ENCODE data around the gene PPP1R12A.
"Not testable (repeated sequence)": the region's sequence is repeated elsewhere in the genome, so short reads cannot be mapped to it uniquely, and the experiment has no call there.

PPP1R12A gene

DNA sequence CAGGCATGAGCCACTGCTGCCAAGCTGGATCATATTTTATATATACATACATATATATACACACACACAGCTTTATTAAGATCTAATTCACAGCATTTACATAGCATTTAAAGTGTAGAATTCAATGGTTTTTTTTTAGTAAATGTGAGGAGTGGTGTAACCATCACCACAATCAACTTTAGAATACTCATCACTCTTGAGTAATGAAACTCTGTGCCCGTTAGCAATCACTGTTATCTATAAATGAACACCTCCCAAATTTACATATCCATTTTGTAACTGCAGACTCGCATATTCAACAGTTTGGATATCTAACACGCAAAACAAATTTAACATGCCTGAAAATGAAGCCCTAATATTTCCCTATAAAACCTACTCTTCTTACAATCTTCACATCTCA is 90.9 kb downstream of the PPP1R12A start:
- no peak for DNase-seq (ENCODE audit: low read depth in 2 of 2, low spot score in 1 of 2)

DNA sequence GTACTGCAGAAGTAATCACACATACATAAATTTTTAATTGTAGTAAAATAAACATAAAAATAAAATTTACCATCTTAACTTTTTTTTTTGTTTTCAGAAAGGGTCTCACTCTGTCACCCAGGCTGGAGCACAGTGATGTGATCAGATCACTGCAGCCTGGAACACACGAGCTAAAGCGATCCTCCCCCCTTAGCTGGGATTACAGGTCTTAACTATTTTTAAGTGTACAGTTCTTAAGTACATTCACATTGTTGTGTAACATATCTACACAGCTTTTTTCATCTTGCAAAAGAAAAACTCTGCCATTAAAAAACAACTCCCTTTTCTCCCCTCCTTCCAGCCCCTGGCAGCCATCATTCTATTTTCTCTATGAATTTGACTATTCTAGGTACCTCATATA is 92.3 kb downstream of the PPP1R12A start:
- DNase-seq (ENCODE audit: low read depth in 2 of 2, low spot score in 1 of 2): no peak

DNA sequence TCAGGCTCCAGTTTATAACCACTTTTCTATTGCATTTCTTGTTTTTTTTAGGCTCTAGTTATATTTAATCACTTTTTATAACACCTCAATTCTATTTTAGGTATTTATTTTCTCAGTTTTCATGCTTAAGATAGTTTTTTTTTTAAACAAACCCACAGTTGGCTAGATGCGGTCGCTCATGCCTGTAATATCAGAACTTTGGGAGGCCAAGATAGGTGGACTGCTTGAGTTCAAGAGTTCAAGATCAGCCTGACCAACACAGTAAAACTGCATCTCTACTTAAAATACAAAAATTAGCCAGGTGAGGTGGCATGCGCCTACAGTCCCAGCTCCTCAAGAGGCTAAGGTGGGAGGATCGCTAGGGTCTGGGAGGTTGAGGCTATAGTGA is 93.0 kb downstream of the PPP1R12A start:
- no peak for DNase-seq (ENCODE audit: low read depth in 2 of 2, low spot score in 1 of 2)

DNA sequence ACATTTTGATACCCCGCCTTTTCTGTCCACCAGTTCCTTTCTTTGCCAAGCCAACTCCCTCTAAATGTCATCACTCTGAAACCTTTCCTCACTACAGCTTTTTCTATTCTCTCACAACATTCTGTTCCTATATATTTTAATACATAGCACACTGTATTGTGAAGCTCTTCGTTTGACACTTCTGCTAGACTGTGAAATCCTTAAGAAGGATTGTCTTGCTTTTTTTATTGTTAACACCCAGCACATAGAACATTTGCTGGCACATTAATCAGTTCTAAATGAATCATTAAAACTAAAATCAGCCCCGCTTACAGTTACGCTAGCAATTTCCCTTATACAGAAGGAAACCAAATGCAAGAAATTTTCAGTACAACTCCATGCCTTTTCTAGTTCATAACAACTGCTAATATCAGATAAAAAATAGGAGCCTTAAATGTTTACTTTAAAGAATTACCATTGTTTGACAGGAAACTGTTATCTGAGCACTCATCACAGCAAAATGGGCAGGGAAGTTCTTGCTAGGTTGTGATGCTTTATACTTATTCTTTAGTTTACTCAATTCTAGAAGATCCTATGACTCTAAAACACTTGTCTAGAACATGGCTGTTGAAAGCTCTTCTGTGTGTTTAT is 93.5 kb downstream of the PPP1R12A start:
- no peak for DNase-seq (ENCODE audit: low read depth in 2 of 2, low spot score in 1 of 2)

DNA sequence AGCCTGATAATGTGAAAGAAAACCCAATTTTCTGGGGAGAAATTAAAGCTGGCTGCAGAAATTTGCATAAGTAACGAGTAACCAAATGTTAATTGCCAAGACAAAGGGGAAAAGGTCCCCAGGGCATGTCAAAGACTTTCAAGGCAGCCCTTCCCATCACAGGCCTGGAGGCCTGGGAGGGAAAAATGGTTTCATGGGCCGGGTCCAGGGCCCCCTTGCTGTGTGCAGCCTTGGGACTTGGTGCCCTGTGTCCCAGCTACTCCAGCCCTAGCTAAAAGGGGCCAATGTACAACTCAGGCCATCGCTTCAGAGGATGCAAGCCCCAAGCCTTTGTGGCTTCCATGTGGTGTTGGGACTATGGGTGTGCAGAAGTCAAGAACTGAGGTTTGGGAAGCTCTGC is 96.5 kb downstream of the PPP1R12A start:
- DNase-seq (ENCODE audit: low read depth in 2 of 2, low spot score in 1 of 2): no peak

DNA sequence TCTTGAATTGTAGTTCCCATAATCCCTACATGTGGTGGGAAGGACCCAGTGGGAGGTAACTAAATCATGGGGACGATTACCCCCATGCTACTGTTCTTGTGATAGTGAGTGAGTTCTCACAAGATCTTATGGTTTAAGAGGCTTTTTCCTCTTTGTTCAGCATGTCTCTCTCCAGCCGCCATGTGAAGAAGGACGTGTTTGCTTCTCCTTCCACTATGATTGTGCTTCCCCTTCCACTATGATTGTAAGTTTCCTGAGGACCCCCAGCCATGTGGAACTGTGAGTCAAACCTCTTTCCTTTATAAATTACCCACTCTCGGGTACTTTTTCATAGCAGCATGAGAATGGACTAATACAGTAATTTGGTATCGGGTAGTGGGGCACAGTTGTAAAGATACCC is 97.3 kb downstream of the PPP1R12A start:
- DNase-seq (ENCODE audit: low read depth in 2 of 2, low spot score in 1 of 2): no peak

DNA sequence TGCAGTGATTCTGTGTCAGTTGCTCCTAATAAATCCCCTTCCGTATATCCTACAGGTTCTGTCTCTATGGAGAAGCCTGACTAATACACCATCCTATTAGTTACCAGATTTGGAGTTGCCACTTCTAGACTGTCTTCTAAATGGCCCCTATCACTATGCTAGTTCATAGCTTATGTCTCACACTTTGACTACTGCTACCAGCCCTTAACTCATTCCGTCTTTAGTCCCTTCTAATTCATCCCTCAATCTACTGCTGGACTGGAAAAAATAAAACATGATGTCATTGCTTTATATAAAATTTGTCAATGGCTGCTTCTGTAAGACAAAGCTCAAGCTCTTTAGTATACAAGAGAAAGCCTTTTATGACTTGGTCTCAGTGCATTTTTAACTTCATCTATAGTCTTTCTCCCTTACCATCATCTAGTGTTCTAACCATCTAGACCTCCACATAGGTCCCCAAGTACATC is 99.5 kb downstream of the PPP1R12A start:
- DNase-seq (ENCODE audit: low read depth in 2 of 2, low spot score in 1 of 2): no peak

DNA sequence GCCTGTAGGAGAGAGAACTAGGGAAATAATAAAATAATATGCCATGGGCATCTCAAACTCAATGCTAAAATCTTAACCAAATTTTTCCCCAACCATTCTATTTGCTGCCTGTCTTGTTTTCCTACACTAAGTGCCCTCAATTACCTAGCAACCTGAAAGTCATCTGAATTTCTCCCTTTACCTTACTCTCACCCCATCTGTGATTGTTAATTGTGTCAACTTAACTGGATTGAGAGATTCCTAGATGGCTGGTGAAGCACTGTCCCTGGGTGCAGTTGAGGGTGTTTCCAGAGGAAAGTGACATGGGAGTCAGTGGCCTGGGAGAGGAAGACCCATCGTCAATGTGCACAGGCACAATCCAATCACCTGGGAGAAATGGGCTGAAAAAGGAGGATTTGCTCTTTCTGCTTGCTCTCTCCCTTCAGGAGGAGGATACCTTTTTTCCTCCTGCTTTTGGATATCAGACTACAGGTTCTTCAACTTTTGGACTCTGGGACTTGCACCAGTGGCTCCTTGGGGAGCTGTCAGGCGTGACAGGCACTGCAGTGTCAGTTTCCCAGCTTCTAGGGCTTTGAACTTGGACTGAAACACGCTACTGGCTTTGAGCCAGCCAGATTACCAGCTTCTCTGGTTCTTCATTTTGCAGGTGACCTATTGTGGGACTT is 100.1 kb downstream of the PPP1R12A start:
- DNase-seq (ENCODE audit: low read depth in 2 of 2, low spot score in 1 of 2): no peak

DNA sequence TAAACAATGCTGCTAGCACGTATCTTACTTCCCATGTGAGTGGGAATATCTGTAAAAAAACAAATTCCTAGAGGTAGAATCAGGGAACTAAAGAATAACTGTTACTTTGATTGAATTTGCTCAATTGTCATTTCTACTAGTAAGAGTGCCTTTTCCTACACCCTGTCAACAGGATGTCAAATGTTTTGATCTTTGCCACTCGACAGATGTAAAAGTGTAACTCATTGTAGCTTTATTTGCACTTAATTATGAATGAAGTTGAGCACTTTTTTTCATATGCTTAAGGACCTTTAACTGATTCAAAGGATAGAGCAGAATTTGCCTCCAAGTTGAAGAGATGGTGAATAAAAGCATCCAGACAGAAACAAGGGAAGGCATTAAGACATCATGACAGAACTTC is 104.5 kb downstream of the PPP1R12A start:
- DNase-seq (ENCODE audit: low read depth in 2 of 2, low spot score in 1 of 2): no peak

DNA sequence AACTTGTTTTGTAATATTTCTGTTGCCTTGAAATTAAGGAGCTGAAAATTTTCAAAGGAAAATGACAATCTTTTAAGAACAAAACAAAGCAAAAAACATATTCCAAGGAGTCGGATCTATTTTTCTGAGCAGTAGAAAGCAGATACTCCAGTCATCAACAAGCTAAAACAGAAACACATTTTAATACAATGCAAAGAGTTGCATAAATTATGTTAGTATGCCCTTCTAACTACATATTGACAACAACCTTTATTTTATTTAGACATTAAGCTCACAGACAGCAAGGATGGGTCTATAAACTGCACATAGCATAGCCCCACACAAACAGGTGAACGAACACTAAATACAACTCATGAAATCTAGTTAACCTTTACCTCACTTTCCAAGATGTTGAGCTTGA is 106.0 kb downstream of the PPP1R12A start:
- no peak for DNase-seq (ENCODE audit: low read depth in 2 of 2, low spot score in 1 of 2)

DNA sequence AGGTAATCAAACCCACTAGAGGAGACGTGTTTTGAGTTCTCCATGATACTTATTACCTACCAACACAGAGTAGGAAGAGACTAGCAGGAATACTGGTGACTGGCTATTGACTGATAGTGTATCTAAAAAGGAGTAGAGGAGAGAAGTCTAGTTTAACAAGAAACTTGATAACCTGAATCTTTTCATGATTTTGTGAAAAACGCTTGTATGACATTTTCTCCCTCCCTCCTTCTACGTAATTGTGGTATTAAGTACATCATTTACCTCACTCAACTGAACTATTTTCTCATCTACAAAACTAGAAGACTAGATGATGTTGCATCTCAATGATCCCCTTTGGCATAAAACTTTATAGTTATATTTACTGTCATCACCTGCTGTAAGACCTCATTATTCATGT is 107.4 kb downstream of the PPP1R12A start:
- DNase-seq (ENCODE audit: low read depth in 2 of 2, low spot score in 1 of 2): no peak

DNA sequence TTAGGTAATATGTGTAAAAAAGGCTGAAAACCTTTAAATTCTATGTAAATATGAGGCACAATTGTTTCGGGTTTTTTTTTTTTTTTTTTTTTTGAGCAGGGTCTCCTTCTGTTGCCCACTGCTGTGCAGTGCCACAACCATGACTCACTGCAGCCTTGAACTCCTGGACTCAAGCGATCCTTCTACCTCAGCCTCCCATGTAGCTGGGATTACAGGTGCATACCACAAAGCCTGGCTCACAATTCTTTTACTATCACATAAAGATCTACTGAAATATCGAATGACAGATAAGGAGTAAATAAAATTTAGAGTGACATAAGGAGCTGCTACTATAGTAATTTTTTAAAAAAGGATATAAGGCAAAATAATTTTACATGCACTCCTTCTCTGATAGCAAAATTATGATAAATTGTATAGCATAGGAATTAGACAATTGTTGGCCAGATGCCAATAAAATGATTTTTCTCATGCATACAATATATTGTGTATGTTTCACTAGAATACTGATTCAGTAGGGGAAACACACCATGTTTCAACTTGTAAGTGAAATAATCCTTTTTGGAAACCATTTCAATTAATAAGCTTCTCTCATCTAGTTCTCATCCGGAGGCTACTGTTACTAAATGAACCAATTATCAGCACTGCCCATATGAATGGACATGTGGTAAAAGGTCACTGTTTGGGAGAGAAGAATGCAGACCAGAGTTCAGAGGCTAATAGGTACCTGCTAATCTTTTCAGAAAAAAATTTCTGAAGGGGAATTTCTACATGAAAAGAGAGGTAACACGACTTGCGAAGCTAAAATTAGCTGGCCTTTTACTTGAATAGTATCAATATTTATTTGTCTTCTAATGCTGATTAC is 108.4 kb downstream of the PPP1R12A start:
- DNase-seq (ENCODE audit: low read depth in 2 of 2, low spot score in 1 of 2): no peak

DNA sequence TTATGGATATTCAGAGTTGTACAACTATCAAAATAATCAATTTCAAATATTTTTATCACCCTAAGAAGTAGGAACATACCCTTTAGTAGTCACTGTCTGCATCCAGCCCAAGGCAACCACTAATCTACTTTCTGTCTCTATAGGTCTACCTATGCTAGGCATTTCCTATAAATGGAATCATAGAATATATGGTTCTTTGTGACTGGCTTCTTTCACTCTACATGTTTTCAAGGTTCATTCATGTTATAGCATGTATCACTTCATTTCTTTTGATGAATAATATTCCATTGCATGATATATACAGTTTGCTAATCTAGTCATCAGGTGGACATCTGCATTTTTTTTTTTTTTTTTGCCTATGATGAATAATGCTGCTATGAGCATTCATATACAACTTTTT is 112.4 kb downstream of the PPP1R12A start:
- no peak for DNase-seq (ENCODE audit: low read depth in 2 of 2, low spot score in 1 of 2)

DNA sequence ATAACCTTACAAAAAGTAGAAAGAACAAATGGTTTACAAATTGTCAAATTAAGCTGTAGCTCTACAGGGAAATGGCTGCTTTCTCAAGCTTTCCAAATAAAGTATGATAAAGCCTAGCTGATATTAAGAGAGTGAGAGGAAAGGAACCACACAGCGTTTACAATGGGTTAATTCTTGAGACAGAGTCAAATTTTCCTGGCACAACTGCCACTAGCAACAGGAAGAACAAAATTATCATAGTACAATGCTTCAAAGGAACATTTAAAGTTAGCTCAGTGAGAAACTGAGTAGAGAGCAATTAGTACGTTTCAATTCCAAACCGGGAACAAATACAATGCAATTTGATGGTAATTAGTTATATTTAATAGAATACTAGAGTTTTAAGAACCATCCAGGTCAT is 116.0 kb downstream of the PPP1R12A start:
- DNase-seq (ENCODE audit: low read depth in 2 of 2, low spot score in 1 of 2): no peak

DNA sequence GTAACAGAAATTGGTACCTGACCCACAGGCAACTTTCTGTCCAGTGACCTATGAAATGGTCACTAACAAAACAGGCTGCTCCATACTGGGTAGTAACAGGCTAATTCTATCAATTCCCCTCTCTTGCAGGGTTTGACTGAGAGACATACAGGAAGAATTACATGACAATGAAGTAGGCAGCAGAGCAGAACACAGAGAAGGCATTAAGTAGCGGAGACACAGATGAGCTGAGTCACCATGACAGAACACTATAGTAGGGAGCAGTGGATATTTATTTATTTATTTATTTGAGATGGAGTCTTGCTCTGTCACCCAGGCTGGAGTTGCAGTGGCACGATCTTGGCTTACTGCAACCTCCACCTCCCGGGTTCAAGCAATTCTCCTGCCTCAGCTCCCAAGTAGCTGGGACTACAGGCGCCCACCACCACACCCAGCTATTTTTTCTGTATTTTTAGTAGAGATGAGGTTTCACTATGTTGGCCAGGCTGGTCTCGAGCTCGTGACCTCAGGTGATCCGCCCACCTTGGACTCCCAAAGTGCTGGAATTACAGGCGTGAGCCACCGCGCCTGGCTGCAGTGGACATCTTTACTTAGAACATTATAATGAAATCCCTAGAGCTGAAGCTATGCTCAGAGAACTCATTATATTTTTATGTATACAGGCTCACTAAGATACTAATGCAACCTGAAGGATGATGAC is 150.4 kb downstream of the PPP1R12A start:
- DNase-seq (ENCODE audit: low read depth in 2 of 2, low spot score in 1 of 2): not testable (repeated sequence)

DNA sequence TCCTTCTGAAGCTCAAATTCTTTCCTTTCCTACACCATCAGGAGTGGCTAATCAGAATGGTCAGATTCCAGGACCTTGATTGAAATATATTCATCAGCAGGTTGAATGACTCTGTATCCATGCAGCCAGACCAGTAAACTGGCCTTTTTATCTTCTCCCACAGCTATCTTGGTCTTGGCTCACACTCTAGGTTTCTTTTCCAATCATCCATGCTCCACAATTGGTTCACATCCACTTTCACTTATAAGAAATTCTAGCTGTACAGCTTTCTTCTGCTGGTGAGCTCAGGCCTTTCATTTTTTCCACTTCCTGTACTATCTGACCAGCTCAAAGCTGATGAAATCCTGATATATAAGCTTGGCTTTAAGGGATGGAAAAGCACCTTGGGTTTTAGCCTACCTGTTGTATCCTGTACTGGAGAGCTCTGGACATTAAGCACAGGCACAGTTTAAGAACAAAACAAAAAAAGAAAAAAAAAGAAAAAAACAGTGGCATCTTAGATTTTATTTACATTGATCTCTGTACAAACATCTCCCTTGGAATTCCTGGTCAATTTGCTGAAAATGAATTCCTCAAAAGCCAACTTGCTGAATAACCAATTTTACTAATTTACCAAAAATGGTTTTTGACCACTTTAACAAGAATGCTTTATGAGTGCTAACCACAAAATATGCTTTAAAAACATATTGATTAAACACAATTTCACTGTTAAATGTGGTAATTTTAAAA is 152.6 kb downstream of the PPP1R12A start:
- no peak for DNase-seq (ENCODE audit: low read depth in 2 of 2, low spot score in 1 of 2)

DNA sequence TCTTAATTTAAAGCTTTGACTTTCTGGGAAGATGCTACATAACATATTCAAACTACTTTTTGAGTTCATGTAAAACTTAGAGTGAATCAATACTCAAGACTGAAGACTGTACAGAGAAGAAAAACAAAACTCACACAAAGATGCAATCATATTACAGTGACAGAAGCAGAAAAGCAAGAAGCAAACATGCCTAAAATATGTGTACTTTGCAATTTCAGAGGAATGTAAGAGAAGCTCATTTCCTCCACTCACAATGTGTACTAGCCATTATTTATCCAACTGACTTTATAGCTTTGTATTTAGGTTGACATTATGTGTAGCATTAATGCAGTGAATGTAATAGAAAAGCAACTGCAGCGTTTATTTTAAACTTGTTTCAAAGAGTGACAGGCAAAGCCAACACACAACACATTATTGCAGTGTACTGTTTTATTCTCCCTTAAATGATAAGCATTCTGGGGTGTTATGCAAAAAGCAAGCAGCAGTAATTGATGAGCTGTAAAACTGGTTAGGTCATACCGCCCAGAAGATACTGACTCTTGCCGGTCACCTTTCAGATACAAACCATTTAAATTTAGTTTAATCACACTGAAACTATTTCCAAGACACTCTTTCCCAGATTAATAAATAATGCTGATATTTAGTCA is 156.0 kb downstream of the PPP1R12A start:
- DNase-seq (ENCODE audit: low read depth in 2 of 2, low spot score in 1 of 2): no peak

DNA sequence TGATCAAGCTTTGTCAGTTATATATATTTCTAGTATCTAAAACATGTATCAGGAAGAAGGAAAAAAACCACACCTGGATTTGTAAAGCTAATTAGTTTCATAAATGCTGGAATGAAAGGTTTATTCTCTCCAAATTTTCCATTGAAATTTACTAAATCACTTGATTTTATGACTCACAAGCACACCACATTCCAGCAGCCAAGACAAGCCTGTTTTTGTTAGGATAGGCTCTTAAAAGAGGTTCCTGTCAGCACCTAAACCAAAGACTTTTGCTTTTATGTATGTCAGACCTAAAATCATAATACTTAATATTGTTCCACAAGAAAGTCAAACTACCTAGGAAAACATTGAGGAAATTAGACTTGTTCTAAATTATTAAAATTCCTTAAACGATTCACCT is 158.8 kb downstream of the PPP1R12A start:
- no peak for DNase-seq (ENCODE audit: low read depth in 2 of 2, low spot score in 1 of 2)

DNA sequence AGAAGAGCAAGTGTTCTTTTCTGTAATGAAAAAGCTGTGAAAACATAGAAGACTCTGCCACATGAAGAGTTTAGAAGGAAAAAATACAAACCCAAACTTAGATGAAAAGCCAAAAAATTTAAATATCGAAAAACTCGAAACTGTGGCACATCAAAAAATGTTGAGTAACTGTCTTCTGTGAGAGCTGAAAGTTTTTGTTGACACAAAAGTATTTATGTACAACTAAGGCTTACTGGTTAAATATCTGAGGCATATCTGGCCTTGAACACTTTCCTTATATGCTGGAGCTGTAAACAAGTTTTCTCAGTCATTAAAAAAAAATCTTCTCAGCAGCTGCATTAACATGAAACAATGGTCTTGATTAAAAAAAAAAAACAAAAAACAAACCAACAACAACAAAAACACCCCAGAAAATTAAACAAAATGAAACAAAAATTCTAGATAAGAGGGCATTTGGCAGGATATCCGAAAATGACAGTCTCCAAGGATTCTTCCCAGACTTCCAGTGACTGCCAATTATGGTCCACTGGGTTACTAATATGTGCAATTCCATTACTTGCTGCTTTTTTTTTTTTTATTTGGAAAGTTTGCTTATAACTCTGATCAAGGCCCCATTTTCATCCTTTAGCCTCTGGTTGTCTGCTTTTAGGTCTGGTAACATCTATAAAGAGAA is 159.4 kb downstream of the PPP1R12A start:
- DNase-seq (ENCODE audit: low read depth in 2 of 2, low spot score in 1 of 2): no peak

DNA sequence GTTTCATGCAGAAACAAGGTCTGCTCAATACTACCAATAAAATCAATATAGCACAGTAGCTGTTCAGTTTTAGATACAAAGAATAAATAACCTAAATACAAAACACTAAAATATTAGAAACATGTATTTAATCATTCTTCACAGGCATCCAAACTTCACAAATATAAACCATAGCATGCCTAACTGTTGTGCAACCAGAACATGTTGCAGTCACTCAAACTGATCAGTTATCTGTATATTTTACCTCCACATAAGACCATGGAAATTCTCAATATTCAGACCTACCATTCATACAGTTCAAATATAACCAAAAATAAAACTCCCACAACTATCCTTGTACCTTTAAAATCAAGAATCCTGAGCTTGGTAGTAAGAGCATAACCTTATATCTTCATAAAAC is 161.0 kb downstream of the PPP1R12A start:
- DNase-seq (ENCODE audit: low read depth in 2 of 2, low spot score in 1 of 2): no peak

Measured in stimulated activated CD8-positive, alpha-beta memory T cell treated with anti-CD3 and anti-CD28 coated beads, Interleukin-4, amount 100 ng/mL, for 4 hours (primary cell).